ENCODE measurements around the gene ATP2C1. TPM values are rescaled to one million over a fixed set of nuclear protein-coding genes. Genes with fewer than 3 reads are reported as not detected.

ATP2C1 gene
- total and polyA plus RNA-seq, 2 experiments from 2014 or later: 28.1 to 75.7 TPM

GRCh38 chr3:130969621-130970020 lies 75.7 kb downstream of the ATP2C1 start:
- no peak overlapping the region for H3K4me3 ChIP-seq
- no peak overlapping the region for H3K27ac ChIP-seq (ENCODE audit: low read depth)
- H3K4me1 Mint-ChIP-seq: peaks cover 16% of the 10 kb centered on the region
- H2AFZ ChIP-seq: no peak overlapping the region
- no peaks in the 10 kb centered on the region for H3K9me2 ChIP-seq (ENCODE audit: insufficient read depth)
- H3K27me3 ChIP-seq (ENCODE audit: insufficient read depth): no peaks in the 10 kb centered on the region
- no peaks in the 10 kb centered on the region for H3K79me2 ChIP-seq (replicated peaks; ENCODE audit: insufficient read depth)
- H3F3A ChIP-seq (replicated peaks; ENCODE audit: low read depth): no peaks in the 10 kb centered on the region
- no peaks in the 10 kb centered on the region for H3K9me3 Mint-ChIP-seq
- H3K36me3 Mint-ChIP-seq (ENCODE audit: low read depth): peaks cover 39% of the 10 kb centered on the region
- H4K20me1 ChIP-seq (replicated peaks; ENCODE audit: insufficient read depth): 0 out of 2 replicates have a peak, but pooled peaks cover 3% of the 10 kb centered on the region
- TF ChIP-seq ZNF331 (CRISPR knock-in tag; IDR thresholded peaks at IDR 0.05; ENCODE audit: low read depth) (no peak), ZNF462 (CRISPR knock-in tag; IDR thresholded peaks at IDR 0.05) (no peak), CTCF (conservative IDR thresholded peaks at IDR 0.05; ENCODE audit: low read depth in 2 of 2) (no peak), REST (IDR thresholded peaks at IDR 0.05; ENCODE audit: unreplicated experiment) (no peak), ETS1 (IDR thresholded peaks at IDR 0.05) (no peak), EZH2phosphoT487 (IDR thresholded peaks at IDR 0.05; ENCODE audit: unreplicated experiment) (no peak), JUNB (IDR thresholded peaks at IDR 0.05; ENCODE audit: unreplicated experiment) (no peak), CREB1 (CRISPR knock-in tag; IDR thresholded peaks at IDR 0.05; ENCODE audit: low read depth) (no peak), EZH2 (IDR thresholded peaks at IDR 0.05; ENCODE audit: low read depth, unreplicated experiment) (no peak), ZNF114 (CRISPR knock-in tag; IDR thresholded peaks at IDR 0.05) (no peak), POLR2AphosphoS5 (IDR thresholded peaks at IDR 0.05; ENCODE audit: low read depth) (no peak), NANOG (IDR thresholded peaks at IDR 0.05; ENCODE audit: borderline replicate concordance) (no peak), STAT1 (IDR thresholded peaks at IDR 0.05; ENCODE audit: unreplicated experiment) (no peak)
- DNase-seq (ENCODE audit: low spot score): no peak
- H3K27me3 Mint-ChIP-seq (ENCODE audit: insufficient read depth, low read depth, poor library complexity): no peaks in the 10 kb centered on the region
- H3K27ac Mint-ChIP-seq: no peak overlapping the region
- no peak for ATAC-seq
- H3K4me3 Mint-ChIP-seq: no peak overlapping the region
- H3K4me1 ChIP-seq (ENCODE audit: insufficient read depth): peaks cover 4% of the 10 kb centered on the region
- H3K4me2 ChIP-seq: no peak overlapping the region
- H3K36me3 ChIP-seq (ENCODE audit: insufficient read depth): no peaks in the 10 kb centered on the region; the same call in 1 of the 2 replicates

All from GM23338 (cell line).